Measurements from ENCODE around the gene OPN1MW2.
"Not testable (repeated sequence)": the region's sequence is repeated elsewhere in the genome, so short reads cannot be mapped to it uniquely, and the experiment has no call there.

The OPN1MW2 gene

GRCh38 chrX:154269245-154269644, 49.7 kb downstream of the OPN1MW2 start:
- DNase-seq (ENCODE audit: low read depth in 2 of 2): not testable (repeated sequence)

Data from stimulated activated CD8-positive, alpha-beta memory T cell treated with anti-CD3 and anti-CD28 coated beads, Interleukin-15, amount 100 ng/mL, for 4 hours (primary cell).